Natural killer cell (primary cell): Measurements from ENCODE around the gene CD72. TPM values are rescaled to one million over a fixed set of nuclear protein-coding genes. Genes with fewer than 3 reads are reported as not detected.

ENCODE experiments used
- ATAC-seq, 3 donors: fragments of 150-1000 bp in 2 of 3; fragments of 200-7000 bp in 1 of 3; cut with Tn5 transposase; 1 replicate in 1 of 3; 2 replicates in 2 of 3; pipeline ENCODE4 v1.10.0; 2021; ENCODE audit warnings: mild to moderate bottlenecking in 2 of 3, moderate library complexity in 2 of 3
- DNase-seq, 2 donors: peaks; one replicate each; pipeline versions ENCODE4 v3.0.0 to v3.0.0-alpha.2; 2013 to 2021; ENCODE audit warnings: mixed read lengths in 1 of 2
- H3K27ac ChIP-seq: one replicate; pipeline ENCODE4 v1.5.1; 2013; ENCODE audit warnings: mild to moderate bottlenecking, low read length
- H3K27me3 ChIP-seq: one replicate; pipeline ENCODE4 v1.6.1; 2013; ENCODE audit warnings: low read length; ENCODE audit not compliant: control insufficient read depth, insufficient read depth
- H3K36me3 ChIP-seq: one replicate; pipeline ENCODE4 v1.6.1; 2013; ENCODE audit warnings: low read length; ENCODE audit not compliant: control insufficient read depth, insufficient read depth
- H3K4me1 ChIP-seq: one replicate; pipeline ENCODE4 v1.6.1; 2013; ENCODE audit warnings: low read length; ENCODE audit not compliant: control insufficient read depth, insufficient read depth
- H3K4me3 ChIP-seq: one replicate; pipeline ENCODE4 v1.5.1; 2013; ENCODE audit warnings: low read length
- H3K9me3 ChIP-seq: one replicate; pipeline ENCODE4 v1.6.1; 2013; ENCODE audit warnings: low read length; ENCODE audit not compliant: control insufficient read depth, insufficient read depth
- H3K27ac Mint-ChIP-seq, 2 donors: one replicate each; pipeline ENCODE4 v1.8.0; 2022; ENCODE audit warnings: mild to moderate bottlenecking in 2 of 2, mixed read lengths in 2 of 2, moderate library complexity in 1 of 2
- H3K27me3 Mint-ChIP-seq, 2 donors: one replicate each; pipeline ENCODE4 v1.8.0; 2022; ENCODE audit warnings: low read depth in 2 of 2, mixed read lengths in 2 of 2
- H3K36me3 Mint-ChIP-seq: one replicate; pipeline ENCODE4 v1.8.0; 2022; ENCODE audit warnings: mixed read lengths
- H3K4me1 Mint-ChIP-seq, 2 donors: one replicate each; pipeline ENCODE4 v1.8.0; 2022; ENCODE audit warnings: mixed read lengths in 2 of 2
- H3K4me3 Mint-ChIP-seq: one replicate; pipeline ENCODE4 v1.8.0; 2022; ENCODE audit warnings: mild to moderate bottlenecking, moderate library complexity, mixed read lengths
- H3K9me3 Mint-ChIP-seq, 2 donors: one replicate each; pipeline ENCODE4 v1.8.0; 2022; ENCODE audit warnings: mixed read lengths in 2 of 2
- WGBS: methylation state at CpG from one replicate; pipeline ENCODE4 v1.1.7; 2013; ENCODE audit warnings: missing lambda C conversion rate; ENCODE audit not compliant: insufficient coverage; 5-methylcytosine and 5-hydroxymethylcytosine counted together
- intact Hi-C: fragments of 100-400 bp; cut with micrococcal nuclease; formaldehyde crosslinking; loops from one replicate; pipeline ENCODE4 v1.14.2; 2022
- total RNA-seq, 4 donors: library from RNA; stranded (reverse); fragments of 120-200 nt in 1 of 4; gene quantifications; one replicate each; pipeline versions ENCODE4 v1.2.3 to v1.2.4, GENCODE V29; 2013 to 2022
- TF ChIP-seq, protein P1 (sequence below): fragments of 200-600 bp; IDR thresholded peaks from one replicate; pipeline ENCODE4 v1.8.0; 2022; ENCODE audit warnings: antibody characterized with exemption

Gene CD72
- total RNA-seq, 3 donors from 2014 or later (not counting 1 experiment from before 2014, with no cell fraction given) = 27.0 to 48.1 (median 32.3) TPM

DNA sequence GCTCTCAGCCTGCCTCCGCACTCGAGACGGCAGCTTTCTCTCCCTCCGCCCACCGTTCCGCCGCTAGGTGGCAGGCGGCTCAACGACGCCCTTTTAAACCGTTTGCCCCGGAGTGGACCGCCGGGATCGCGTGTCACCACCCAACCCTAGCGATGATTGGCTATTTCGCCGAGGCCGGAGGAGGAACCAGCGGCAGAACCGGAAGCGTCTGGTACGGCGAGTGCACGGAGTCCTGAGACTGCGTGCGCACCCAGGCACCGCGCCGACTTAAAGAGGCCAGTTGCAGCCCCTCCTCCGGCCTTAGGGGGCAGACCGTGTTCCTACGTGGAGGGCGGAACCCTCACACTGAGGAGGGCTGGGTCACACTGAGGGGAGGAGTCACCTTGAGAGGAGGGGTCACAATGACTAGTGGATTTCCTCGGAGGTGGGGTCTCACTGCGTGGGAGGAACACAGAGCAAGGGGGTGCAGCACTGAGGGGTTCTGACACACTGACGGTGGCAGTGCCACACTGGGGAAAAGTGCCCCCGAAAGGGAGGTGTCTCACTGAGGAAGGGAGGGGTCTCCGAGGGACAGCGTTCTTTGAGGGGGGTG lies 14.1 kb downstream of the CD72 start:
- Histone ChIP-seq H3K4me1 (peaks cover 37% of the 10 kb centered on the region), H3K36me3 (peaks cover 25% of the 10 kb centered on the region), H3K9me3 (no peaks in the 10 kb centered on the region), H3K27ac (peak overlapping the region; percentile 80), H3K4me3 (peak overlapping the region; percentile 51), H3K27me3 (no peaks in the 10 kb centered on the region)
- TF ChIP-seq, protein P1, sequence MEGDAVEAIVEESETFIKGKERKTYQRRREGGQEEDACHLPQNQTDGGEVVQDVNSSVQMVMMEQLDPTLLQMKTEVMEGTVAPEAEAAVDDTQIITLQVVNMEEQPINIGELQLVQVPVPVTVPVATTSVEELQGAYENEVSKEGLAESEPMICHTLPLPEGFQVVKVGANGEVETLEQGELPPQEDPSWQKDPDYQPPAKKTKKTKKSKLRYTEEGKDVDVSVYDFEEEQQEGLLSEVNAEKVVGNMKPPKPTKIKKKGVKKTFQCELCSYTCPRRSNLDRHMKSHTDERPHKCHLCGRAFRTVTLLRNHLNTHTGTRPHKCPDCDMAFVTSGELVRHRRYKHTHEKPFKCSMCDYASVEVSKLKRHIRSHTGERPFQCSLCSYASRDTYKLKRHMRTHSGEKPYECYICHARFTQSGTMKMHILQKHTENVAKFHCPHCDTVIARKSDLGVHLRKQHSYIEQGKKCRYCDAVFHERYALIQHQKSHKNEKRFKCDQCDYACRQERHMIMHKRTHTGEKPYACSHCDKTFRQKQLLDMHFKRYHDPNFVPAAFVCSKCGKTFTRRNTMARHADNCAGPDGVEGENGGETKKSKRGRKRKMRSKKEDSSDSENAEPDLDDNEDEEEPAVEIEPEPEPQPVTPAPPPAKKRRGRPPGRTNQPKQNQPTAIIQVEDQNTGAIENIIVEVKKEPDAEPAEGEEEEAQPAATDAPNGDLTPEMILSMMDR = peak; percentile 98
- Mint-ChIP-seq H3K9me3 (no peaks in the 10 kb centered on the region), H3K27ac (peak overlapping the region; percentile 96 to 98), H3K27me3 (no peaks in the 10 kb centered on the region), H3K36me3 (no peaks in the 10 kb centered on the region), H3K4me1 (peaks cover 22 to 37% of the 10 kb centered on the region in 2 donors), H3K4me3 (peak overlapping the region; percentile 98)
- ATAC-seq (peak; percentile 88 to 97 (median 90)), DNase-seq (peak; percentile 98 to 100)
- 0% methylated on average over 41 of the region's 41 CpGs for WGBS
- intact Hi-C loops = loop anchor here (1.0 to 5.0 kb wide), 10 partner anchors 15 to 531 kb away; partner anchors contain the start of genes ATOSB, CCDC107, CREB3 and FAM221B

DNA sequence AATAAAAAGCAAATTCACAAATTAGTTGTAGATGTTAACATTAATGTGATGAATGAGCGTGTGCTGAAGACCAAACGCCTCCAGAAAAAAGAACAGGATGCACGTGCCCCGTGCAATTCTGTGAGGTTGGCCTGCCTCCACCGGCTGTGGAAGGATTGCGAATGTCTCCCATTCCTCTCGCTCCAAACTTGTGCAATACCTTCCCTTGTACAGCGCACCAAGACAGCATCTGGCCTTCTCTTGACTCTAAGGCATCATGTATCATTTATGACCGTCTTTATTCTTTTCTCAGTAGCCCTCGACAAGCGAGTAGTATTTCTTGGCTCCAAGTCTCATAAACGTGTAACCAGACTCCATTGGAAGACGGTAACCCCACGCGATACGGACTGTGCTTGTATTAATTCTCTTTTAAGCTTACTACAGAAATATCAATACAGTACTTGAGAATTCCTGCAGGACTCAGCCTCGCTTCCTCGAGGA lies 14.7 kb downstream of the CD72 start:
- WGBS = 8% methylated on average over 18 of the region's 18 CpGs
- intact Hi-C loops = loop anchor here (5.0 kb wide), 3 partner anchors 144 to 279 kb away; partner anchors contain the start of genes FAM221B, GBA2, RGP1 and TMEM8B
- Mint-ChIP-seq H3K4me1 (peaks cover 22 to 37% of the 10 kb centered on the region in 2 donors), H3K9me3 (no peaks in the 10 kb centered on the region), H3K27ac (peak overlapping the region; percentile 96 to 98), H3K27me3 (no peaks in the 10 kb centered on the region), H3K36me3 (no peaks in the 10 kb centered on the region), H3K4me3 (peak overlapping the region; percentile 98)
- no peak for ATAC-seq
- Histone ChIP-seq H3K4me3 (peak overlapping the region; percentile 31), H3K9me3 (no peaks in the 10 kb centered on the region), H3K4me1 (peaks cover 37% of the 10 kb centered on the region), H3K36me3 (peaks cover 19% of the 10 kb centered on the region), H3K27ac (peak overlapping the region; percentile 69), H3K27me3 (no peaks in the 10 kb centered on the region)
- TF ChIP-seq, protein P1 = no peak
- peak in 1 of 2 donors; percentile 57 for DNase-seq

DNA sequence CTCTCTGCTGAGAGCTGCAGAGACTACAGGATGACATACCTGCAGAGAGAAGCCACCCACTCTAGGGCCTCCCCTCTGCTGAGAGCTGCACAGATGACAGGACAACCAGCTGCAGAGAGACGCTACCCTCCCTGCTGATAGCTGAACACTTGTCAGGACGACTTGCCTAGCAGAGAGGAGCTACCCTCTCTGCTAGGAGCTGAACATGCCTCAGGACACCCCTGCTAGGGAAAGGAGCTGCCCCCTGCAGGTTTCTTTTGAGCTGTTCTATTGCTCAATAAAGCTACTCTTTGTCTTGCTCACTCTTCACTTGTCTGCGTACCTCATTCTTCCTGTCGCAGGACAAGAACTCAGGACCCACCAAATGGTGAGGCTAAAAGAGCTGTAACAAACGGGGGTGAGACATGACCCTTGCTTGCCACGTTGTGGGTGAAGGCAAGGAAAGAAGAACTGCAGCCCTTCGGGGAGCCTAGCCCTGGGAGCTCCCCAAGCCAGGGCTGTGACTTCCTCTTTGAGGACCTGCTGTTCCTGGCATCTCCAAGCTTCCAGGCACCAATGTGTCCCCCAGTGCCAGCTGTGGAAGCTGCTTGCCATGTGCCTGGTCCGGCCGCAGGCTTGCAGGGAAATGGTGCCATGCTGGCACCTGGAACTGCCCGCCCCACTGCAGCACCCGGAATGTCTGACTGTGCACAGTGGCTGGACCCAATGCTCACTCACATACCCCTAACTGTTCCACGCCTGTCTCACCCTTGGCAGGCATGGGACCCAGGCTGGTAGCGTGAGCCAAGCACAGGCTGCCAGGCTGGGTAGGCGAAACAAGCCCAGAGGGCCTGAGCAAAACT lies 18.2 kb downstream of the CD72 start:
- intact Hi-C loops = loop anchor here (5.0 kb wide), 3 partner anchors 147 to 282 kb away; partner anchors contain the start of genes FAM221B, GBA2, RGP1 and TMEM8B

More for the DNA sequence above, 18.2 kb downstream of the CD72 start:
- H3K27ac ChIP-seq = no peak overlapping the region
- ATAC-seq = no peak
- no peak overlapping the region for H3K4me3 ChIP-seq
- Mint-ChIP-seq H3K4me1 (peaks cover 16 to 17% of the 10 kb centered on the region in 2 donors), H3K27me3 (no peaks in the 10 kb centered on the region), H3K9me3 (no peaks in the 10 kb centered on the region), H3K4me3 (no peak overlapping the region), H3K36me3 (no peaks in the 10 kb centered on the region), H3K27ac (no peak overlapping the region)
- no peaks in the 10 kb centered on the region for H3K36me3 ChIP-seq
- no peaks in the 10 kb centered on the region for H3K9me3 ChIP-seq
- TF ChIP-seq, protein P1 = no peak
- DNase-seq = no peak
- peaks cover 17% of the 10 kb centered on the region for H3K4me1 ChIP-seq
- WGBS = 84% methylated on average over 14 of the region's 14 CpGs
- H3K27me3 ChIP-seq = no peaks in the 10 kb centered on the region
